HCT116 (cell line): ENCODE results near the gene SUMO1. TPM values are rescaled to one million over a fixed set of nuclear protein-coding genes. Genes with fewer than 3 reads are reported as not detected.

Experiments used
- ATAC-seq: fragments of 200-7000 bp; cut with Tn5 transposase; 2 replicates; pipeline ENCODE4 v1.9.1; 2020; ENCODE audit warnings: mild to moderate bottlenecking, moderate library complexity
- BruUV-seq: library from RNA; stranded (reverse); fragments of 400-500 nt; replicated peaks from 2 replicates; lab custom pipeline; 2021; lab: Mats Ljungman, UMichigan
- CTCF ChIA-PET: fragments of 300-600 bp; sonication (Branson Sonifier 250); formaldehyde crosslinking; loops from one replicate; lab custom pipeline; 2021; ENCODE audit warnings: antibody characterized with exemption; lab: Charles Lee
- POLR2A ChIA-PET: fragments of 300-600, 350-600 bp; sonication (Branson Sonifier 250); formaldehyde crosslinking; loops from one replicate; lab custom pipeline; 2021; ENCODE audit warnings: antibody characterized with exemption; lab: Charles Lee
- RAD21 ChIA-PET, 2 experiments: fragments of 300-600 bp; sonication (Branson Sonifier 250); formaldehyde crosslinking; loops; one replicate each; lab custom pipeline; 2023; ENCODE audit warnings: low total read pairs in 2 of 2; ENCODE audit not compliant: uncharacterized antibody in 2 of 2, unreplicated experiment in 2 of 2, low non-redundant PET in 1 of 2; lab: Charles Lee
- DNase-seq: peaks from one replicate; pipeline ENCODE4 v3.0.0-alpha.2; 2010; ENCODE audit warnings: low read depth, low spot score
- H2AFZ ChIP-seq: fragments of 200-600 bp; shearing (Covaris generic), sonication (generic); 2 replicates; pipeline ENCODE4 v1.6.1; 2017; ENCODE audit warnings: low read depth, mixed run types, mixed read lengths, antibody characterized with exemption, low read length; ENCODE audit not compliant: poor library complexity, severe bottlenecking
- H3K27ac ChIP-seq: 2 replicates; pipeline ENCODE4 v1.5.1; 2012; ENCODE audit warnings: low read depth, low read length
- H3K27me3 ChIP-seq: fragments of 200-600 bp; sonication (generic); 2 replicates; pipeline ENCODE4 v1.6.1; 2016; ENCODE audit warnings: mixed run types, low read length, mixed read lengths; ENCODE audit not compliant: insufficient read depth
- H3K36me3 ChIP-seq, 2 experiments: fragments of 200-500 bp in 1 of 2; fragments of 200-600 bp in 1 of 2; sonication (Bioruptor generic) in 1 of 2; sonication (generic) in 1 of 2; 2 replicates each; pipeline versions ENCODE4 v1.5.1 to v1.6.1; 2014 to 2016; ENCODE audit warnings: low read length in 2 of 2, inconsistent platforms in 1 of 2, mixed read lengths in 1 of 2, mixed run types in 1 of 2; ENCODE audit not compliant: insufficient read depth in 2 of 2, control insufficient read depth in 1 of 2
- H3K4me1 ChIP-seq, 2 experiments: fragments of 200-600 bp in 1 of 2; sonication (generic) in 1 of 2; 2 replicates each; pipeline versions ENCODE4 v1.5.1 to v1.6.1; 2012 to 2017; ENCODE audit warnings: low read length in 2 of 2, inconsistent platforms in 1 of 2, mild to moderate bottlenecking in 1 of 2, mixed read lengths in 1 of 2, mixed run types in 1 of 2, moderate library complexity in 1 of 2; ENCODE audit not compliant: insufficient read depth in 2 of 2, control insufficient read depth in 1 of 2
- H3K4me2 ChIP-seq: fragments of 200-600 bp; sonication (generic); 2 replicates; pipeline ENCODE4 v1.6.1; 2017; ENCODE audit warnings: mixed run types, low read length, mixed read lengths
- H3K4me3 ChIP-seq, 2 experiments: fragments of 200-600 bp in 1 of 2; sonication (generic) in 1 of 2; replicated peaks in 1 of 2; 2 replicates each; pipeline ENCODE4 v1.5.1; 2011 to 2016; ENCODE audit warnings: low read length in 2 of 2, control low read depth in 1 of 2, low read depth in 1 of 2, mild to moderate bottlenecking in 1 of 2, mixed read lengths in 1 of 2, mixed run types in 1 of 2
- H3K79me2 ChIP-seq: fragments of 200-600 bp; sonication (generic); 2 replicates; pipeline ENCODE4 v1.6.1; 2017; ENCODE audit warnings: mild to moderate bottlenecking, mixed run types, low read length, moderate library complexity, mixed read lengths; ENCODE audit not compliant: insufficient read depth
- H3K9ac ChIP-seq: fragments of 200-600 bp; sonication (generic); 2 replicates; pipeline ENCODE4 v1.6.1; 2016; ENCODE audit warnings: low read length, mixed read lengths
- H3K9me2 ChIP-seq: fragments of 200-600 bp; sonication (generic), shearing (Covaris generic); 2 replicates; pipeline ENCODE4 v1.6.1; 2017; ENCODE audit warnings: mixed run types, mild to moderate bottlenecking, moderate library complexity; ENCODE audit not compliant: insufficient read depth
- H3K9me3 ChIP-seq, 2 experiments: fragments of 200-500 bp in 1 of 2; fragments of 200-600 bp in 1 of 2; sonication (Bioruptor generic) in 1 of 2; sonication (generic) in 1 of 2; 2 replicates each; pipeline ENCODE4 v1.6.1; 2014 to 2017; ENCODE audit warnings: low read length in 2 of 2, mixed read lengths in 2 of 2, inconsistent platforms in 1 of 2, low read depth in 1 of 2, mild to moderate bottlenecking in 1 of 2, mixed run types in 1 of 2, moderate library complexity in 1 of 2; ENCODE audit not compliant: control insufficient read depth in 1 of 2, insufficient read depth in 1 of 2
- H4K20me1 ChIP-seq: fragments of 200-600 bp; sonication (generic), shearing (Covaris generic); 2 replicates; pipeline ENCODE4 v1.6.1; 2017; ENCODE audit warnings: mixed run types, mild to moderate bottlenecking, moderate library complexity; ENCODE audit not compliant: insufficient read depth
- CBX3 ChIP-seq: IDR thresholded peaks from 2 replicates; pipeline ENCODE4 v1.6.1; 2012; ENCODE audit warnings: low read depth
- CEBPB ChIP-seq: IDR thresholded peaks from 2 replicates; pipeline ENCODE4 v1.6.1; 2012; ENCODE audit warnings: low read depth
- FOSL1 ChIP-seq: IDR thresholded peaks from 2 replicates; pipeline ENCODE4 v1.6.1; 2012; ENCODE audit warnings: low read depth
- JUND ChIP-seq: IDR thresholded peaks from 2 replicates; pipeline ENCODE4 v1.6.1; 2012
- POLR2A ChIP-seq: IDR thresholded peaks from 2 replicates; pipeline ENCODE4 v1.7.0; 2011; ENCODE audit warnings: borderline replicate concordance; ENCODE audit not compliant: insufficient read depth, insufficient read length; ENCODE audit errors: extremely low read depth
- RAD21 ChIP-seq: IDR thresholded peaks from 2 replicates; pipeline ENCODE4 v1.6.1; 2012; ENCODE audit warnings: low read depth, mild to moderate bottlenecking
- SIN3A ChIP-seq: IDR thresholded peaks from 2 replicates; pipeline ENCODE4 v1.6.1; 2012; ENCODE audit warnings: low read depth
- SP1 ChIP-seq: IDR thresholded peaks from 2 replicates; pipeline ENCODE4 v1.6.1; 2012; ENCODE audit warnings: low read depth
- YY1 ChIP-seq: IDR thresholded peaks from 2 replicates; pipeline ENCODE4 v1.6.1; 2011; ENCODE audit warnings: low read length, low read depth, moderate library complexity, mild to moderate bottlenecking; ENCODE audit not compliant: insufficient replicate concordance; ENCODE audit errors: extremely low read depth
- ZFX ChIP-seq: fragments of 450-650 bp; IDR thresholded peaks from 2 replicates; pipeline ENCODE4 v1.6.1; 2017
- ZNF274 ChIP-seq: fragments of 200-500 bp; sonication (Bioruptor generic); IDR thresholded peaks from 2 replicates; pipeline ENCODE4 v1.6.1; 2014; ENCODE audit warnings: mild to moderate bottlenecking, low read depth, low read length, inconsistent platforms
- intact Hi-C: fragments of 100-400 bp; cut with micrococcal nuclease; formaldehyde crosslinking; loops from 2 replicates; pipeline ENCODE4 v1.10.0; 2022
- total RNA-seq: library from RNA; stranded (reverse); gene quantifications from one replicate; pipeline ENCODE4 v1.2.1, GENCODE V29; 2021; ENCODE audit not compliant: unreplicated experiment
- TF ChIP-seq, protein P1 (sequence below), 3 experiments: fragments of 200-600 bp in 1 of 3; sonication (generic) in 1 of 3; IDR thresholded peaks in 2 of 3; conservative IDR thresholded peaks in 1 of 3; 2 replicates each; pipeline ENCODE4 v1.5.1; 2012 to 2017; ENCODE audit warnings: low read depth in 2 of 3, low read length in 2 of 3, antibody characterized with exemption in 1 of 3, borderline replicate concordance in 1 of 3, control low read depth in 1 of 3, mild to moderate bottlenecking in 1 of 3, mixed read lengths in 1 of 3, mixed run types in 1 of 3, moderate library complexity in 1 of 3; ENCODE audit not compliant: insufficient read depth in 1 of 3
- TF ChIP-seq, protein P2 (sequence below): IDR thresholded peaks from 2 replicates; pipeline ENCODE4 v1.6.1; 2011; ENCODE audit warnings: mild to moderate bottlenecking, low read length, moderate library complexity; ENCODE audit not compliant: insufficient replicate concordance; ENCODE audit errors: extremely low read depth
- TF ChIP-seq, protein P3 (sequence below): IDR thresholded peaks from 2 replicates; pipeline ENCODE4 v1.6.1; 2012
- TF ChIP-seq, protein P4 (sequence below): IDR thresholded peaks from 2 replicates; pipeline ENCODE4 v1.6.1; 2012; ENCODE audit warnings: low read depth

The SUMO1 gene
- total RNA-seq, 1 experiment from 2014 or later: 130 TPM

DNA sequence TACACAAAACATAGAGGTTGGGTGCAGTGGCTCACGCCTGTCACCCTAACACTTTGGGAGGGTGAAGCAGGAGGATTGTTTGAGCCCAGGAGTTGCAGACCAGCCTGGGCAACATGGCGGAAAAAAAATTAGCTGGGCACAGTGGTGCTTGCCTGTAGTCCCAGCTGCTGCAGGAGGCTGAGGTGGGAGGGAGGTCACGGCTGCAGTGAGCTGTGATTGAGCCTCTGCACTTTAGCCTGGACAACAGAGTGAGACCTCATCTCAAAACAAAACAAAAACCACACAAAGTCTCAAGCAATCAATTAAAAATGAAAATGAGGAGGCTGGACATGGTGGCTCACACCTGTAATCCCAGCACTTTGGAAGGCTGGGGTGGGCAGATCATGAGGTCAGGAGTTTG is 32.1 kb upstream of the SUMO1 start:
- TF ChIP-seq, protein P1, sequence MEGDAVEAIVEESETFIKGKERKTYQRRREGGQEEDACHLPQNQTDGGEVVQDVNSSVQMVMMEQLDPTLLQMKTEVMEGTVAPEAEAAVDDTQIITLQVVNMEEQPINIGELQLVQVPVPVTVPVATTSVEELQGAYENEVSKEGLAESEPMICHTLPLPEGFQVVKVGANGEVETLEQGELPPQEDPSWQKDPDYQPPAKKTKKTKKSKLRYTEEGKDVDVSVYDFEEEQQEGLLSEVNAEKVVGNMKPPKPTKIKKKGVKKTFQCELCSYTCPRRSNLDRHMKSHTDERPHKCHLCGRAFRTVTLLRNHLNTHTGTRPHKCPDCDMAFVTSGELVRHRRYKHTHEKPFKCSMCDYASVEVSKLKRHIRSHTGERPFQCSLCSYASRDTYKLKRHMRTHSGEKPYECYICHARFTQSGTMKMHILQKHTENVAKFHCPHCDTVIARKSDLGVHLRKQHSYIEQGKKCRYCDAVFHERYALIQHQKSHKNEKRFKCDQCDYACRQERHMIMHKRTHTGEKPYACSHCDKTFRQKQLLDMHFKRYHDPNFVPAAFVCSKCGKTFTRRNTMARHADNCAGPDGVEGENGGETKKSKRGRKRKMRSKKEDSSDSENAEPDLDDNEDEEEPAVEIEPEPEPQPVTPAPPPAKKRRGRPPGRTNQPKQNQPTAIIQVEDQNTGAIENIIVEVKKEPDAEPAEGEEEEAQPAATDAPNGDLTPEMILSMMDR (IDR thresholded peaks at IDR 0.05 in 2 of 3, conservative IDR thresholded peaks at IDR 0.05 in 1 of 3; ENCODE audit: borderline replicate concordance in 1 of 3, insufficient read depth in 1 of 3, low read depth in 2 of 3, low read length in 2 of 3): no peak
- TF ChIP-seq SP1 (no peak), FOSL1 (no peak), RAD21 (no peak), JUND (no peak), SIN3A (no peak), YY1 (no peak), ZFX (no peak), POLR2A (no peak), CBX3 (no peak), CEBPB (no peak), ZNF274 (no peak)
- TF ChIP-seq, protein P2, sequence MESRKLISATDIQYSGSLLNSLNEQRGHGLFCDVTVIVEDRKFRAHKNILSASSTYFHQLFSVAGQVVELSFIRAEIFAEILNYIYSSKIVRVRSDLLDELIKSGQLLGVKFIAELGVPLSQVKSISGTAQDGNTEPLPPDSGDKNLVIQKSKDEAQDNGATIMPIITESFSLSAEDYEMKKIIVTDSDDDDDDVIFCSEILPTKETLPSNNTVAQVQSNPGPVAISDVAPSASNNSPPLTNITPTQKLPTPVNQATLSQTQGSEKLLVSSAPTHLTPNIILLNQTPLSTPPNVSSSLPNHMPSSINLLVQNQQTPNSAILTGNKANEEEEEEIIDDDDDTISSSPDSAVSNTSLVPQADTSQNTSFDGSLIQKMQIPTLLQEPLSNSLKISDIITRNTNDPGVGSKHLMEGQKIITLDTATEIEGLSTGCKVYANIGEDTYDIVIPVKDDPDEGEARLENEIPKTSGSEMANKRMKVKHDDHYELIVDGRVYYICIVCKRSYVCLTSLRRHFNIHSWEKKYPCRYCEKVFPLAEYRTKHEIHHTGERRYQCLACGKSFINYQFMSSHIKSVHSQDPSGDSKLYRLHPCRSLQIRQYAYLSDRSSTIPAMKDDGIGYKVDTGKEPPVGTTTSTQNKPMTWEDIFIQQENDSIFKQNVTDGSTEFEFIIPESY: no peak
- TF ChIP-seq, protein P3, sequence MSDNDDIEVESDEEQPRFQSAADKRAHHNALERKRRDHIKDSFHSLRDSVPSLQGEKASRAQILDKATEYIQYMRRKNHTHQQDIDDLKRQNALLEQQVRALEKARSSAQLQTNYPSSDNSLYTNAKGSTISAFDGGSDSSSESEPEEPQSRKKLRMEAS: no peak
- TF ChIP-seq, protein P4, sequence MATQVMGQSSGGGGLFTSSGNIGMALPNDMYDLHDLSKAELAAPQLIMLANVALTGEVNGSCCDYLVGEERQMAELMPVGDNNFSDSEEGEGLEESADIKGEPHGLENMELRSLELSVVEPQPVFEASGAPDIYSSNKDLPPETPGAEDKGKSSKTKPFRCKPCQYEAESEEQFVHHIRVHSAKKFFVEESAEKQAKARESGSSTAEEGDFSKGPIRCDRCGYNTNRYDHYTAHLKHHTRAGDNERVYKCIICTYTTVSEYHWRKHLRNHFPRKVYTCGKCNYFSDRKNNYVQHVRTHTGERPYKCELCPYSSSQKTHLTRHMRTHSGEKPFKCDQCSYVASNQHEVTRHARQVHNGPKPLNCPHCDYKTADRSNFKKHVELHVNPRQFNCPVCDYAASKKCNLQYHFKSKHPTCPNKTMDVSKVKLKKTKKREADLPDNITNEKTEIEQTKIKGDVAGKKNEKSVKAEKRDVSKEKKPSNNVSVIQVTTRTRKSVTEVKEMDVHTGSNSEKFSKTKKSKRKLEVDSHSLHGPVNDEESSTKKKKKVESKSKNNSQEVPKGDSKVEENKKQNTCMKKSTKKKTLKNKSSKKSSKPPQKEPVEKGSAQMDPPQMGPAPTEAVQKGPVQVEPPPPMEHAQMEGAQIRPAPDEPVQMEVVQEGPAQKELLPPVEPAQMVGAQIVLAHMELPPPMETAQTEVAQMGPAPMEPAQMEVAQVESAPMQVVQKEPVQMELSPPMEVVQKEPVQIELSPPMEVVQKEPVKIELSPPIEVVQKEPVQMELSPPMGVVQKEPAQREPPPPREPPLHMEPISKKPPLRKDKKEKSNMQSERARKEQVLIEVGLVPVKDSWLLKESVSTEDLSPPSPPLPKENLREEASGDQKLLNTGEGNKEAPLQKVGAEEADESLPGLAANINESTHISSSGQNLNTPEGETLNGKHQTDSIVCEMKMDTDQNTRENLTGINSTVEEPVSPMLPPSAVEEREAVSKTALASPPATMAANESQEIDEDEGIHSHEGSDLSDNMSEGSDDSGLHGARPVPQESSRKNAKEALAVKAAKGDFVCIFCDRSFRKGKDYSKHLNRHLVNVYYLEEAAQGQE: no peak
- peaks cover 99% of the 10 kb centered on the region for H3K79me2 ChIP-seq
- H3K36me3 ChIP-seq: peaks cover 5 to 17% of the 10 kb centered on the region in 2 experiments; a peak in 3 of 4 replicates
- no peak overlapping the region for H3K9ac ChIP-seq
- CTCF ChIA-PET: no interaction called here
- RAD21 ChIA-PET: no interaction called here
- intact Hi-C loops: no loop called here
- H3K4me1 ChIP-seq: peaks cover 10 to 30% of the 10 kb centered on the region in 2 experiments
- no peak overlapping the region for H3K4me2 ChIP-seq
- H4K20me1 ChIP-seq: peaks cover 69% of the 10 kb centered on the region
- H3K27me3 ChIP-seq: no peaks in the 10 kb centered on the region
- no peak overlapping the region; the same call in 1 of the 2 replicates for H3K27ac ChIP-seq
- no peak overlapping the region for H3K4me3 ChIP-seq
- no peaks in the 10 kb centered on the region for H3K9me3 ChIP-seq
- DNase-seq: no peak
- no peaks in the 10 kb centered on the region for H3K9me2 ChIP-seq
- POLR2A ChIA-PET: no interaction called here
- BruUV-seq: no TSS peak
- H2AFZ ChIP-seq: no peak overlapping the region
- no peak for ATAC-seq
